BJ (cell line): ENCODE data around the gene TLE1. TPM values are rescaled to one million over a fixed set of nuclear protein-coding genes. Genes with fewer than 3 reads are reported as not detected.
"Not testable (repeated sequence)": the region's sequence is repeated elsewhere in the genome, so short reads cannot be mapped to it uniquely, and the experiment has no call there.

Experiments used
- CTCF ChIA-PET: fragments of 350-600 bp; formaldehyde crosslinking; extraction: SDS; loops from one replicate; lab custom pipeline; 2021; ENCODE audit warnings: antibody characterized with exemption, inconsistent platforms; lab: Yijun Ruan, JAX
- POLR2A ChIA-PET: fragments of 300-600 bp; sonication (Branson Sonifier 250); formaldehyde crosslinking; extraction: SDS; loops from one replicate; lab custom pipeline; 2021; ENCODE audit warnings: antibody characterized with exemption; lab: Charles Lee
- DNase-seq: peaks from one replicate; pipeline ENCODE4 v3.0.0-alpha.2; 2011; ENCODE audit warnings: low read depth
- H3K27me3 ChIP-seq: 2 replicates; pipeline ENCODE4 v1.6.0; 2011; ENCODE audit warnings: low read length; ENCODE audit not compliant: control insufficient read depth, insufficient read depth
- H3K36me3 ChIP-seq: 2 replicates; pipeline ENCODE4 v1.5.1; 2011; ENCODE audit warnings: low read length; ENCODE audit not compliant: control insufficient read depth, insufficient read depth
- H3K4me3 ChIP-seq: 2 replicates; pipeline ENCODE4 v1.5.1; 2011; ENCODE audit warnings: low read depth, mild to moderate bottlenecking, control low read depth, low read length
- polyA minus RNA-seq: library from RNA; depleted of rRNA, polyadenylated mRNA; stranded (reverse); fragments of >200 nt; gene quantifications from 2 replicates; pipeline ENCODE4 v1.2.3, GENCODE V29; 2011; rRNA and poly(A)+ RNA removed
- polyA plus RNA-seq: library from polyadenylated mRNA; depleted of rRNA; stranded (reverse); fragments of >200 nt; gene quantifications from 2 replicates; pipeline ENCODE4 v1.2.3, GENCODE V29; 2011; rRNA removed
- TF ChIP-seq, protein P1 (sequence below): IDR thresholded peaks from 2 replicates; pipeline ENCODE4 v1.5.1; 2011; ENCODE audit warnings: low read depth, mild to moderate bottlenecking, control low read depth, inconsistent platforms, low read length, moderate library complexity; ENCODE audit not compliant: insufficient read depth

TLE1 gene
- 8.8 and 9.6 TPM in 2 replicates for polyA plus RNA-seq
- polyA minus RNA-seq, result 8.6 and 8.9 TPM in 2 replicates

DNA sequence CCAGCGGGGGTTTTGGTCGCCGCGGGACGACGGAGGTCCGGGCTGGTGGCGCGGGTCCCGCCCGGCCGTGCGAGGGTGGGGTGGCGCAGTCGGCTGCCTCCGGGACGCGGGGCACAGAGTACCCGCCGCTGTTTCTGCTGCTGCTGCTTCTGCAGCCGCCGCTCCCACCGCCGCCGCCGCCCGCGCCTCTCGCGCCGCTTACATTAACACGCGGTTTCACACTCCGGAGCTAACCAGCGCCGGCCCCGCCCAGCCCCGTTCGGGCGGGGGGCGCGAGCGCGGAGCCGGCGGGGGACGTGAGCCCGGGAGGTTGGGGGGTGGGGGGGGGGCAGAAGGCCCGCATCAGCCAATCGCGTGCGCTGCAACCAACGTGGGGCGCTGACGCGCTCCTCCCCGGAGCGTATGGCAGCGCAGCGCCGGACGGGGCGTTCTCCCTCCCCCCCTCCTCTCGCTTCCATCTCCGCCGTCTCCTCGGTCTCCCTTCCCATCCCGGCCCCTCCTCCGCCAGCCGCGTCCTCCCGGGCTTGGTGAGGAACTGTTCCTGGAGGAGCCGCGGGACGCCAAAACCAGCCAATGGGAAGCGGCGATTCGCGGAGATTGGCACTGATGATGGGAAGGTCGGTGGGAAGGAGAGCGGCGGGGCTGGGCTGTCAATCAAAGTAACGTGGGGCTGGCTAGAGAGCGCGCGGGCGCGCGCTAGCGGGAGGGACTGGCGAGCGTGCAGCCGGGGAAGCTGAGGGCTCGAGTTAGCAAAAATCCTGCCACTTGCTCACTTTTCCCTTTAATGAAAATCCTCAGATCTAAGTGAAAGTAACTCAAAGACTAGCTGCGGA is at the start of gene TLE1:
TSS of gene TLE1 (minus strand) at position 205 of the 833 bp plus-strand sequence. CDS start 1,307 bp downstream, outside the sequence.
- CTCF ChIA-PET, result interaction anchor here (0.5 to 2.2 kb wide), 2 partner anchors 917 to 1385 kb away, joined by 3 to 9 read pairs; no protein-coding TSS in a partner anchor
- Histone ChIP-seq H3K36me3 (no peaks in the 10 kb centered on the region), H3K27me3 (peaks cover 19% of the 10 kb centered on the region), H3K4me3 (peak within 1 kb of the TSS; percentile 69)
- TF ChIP-seq, protein P1, sequence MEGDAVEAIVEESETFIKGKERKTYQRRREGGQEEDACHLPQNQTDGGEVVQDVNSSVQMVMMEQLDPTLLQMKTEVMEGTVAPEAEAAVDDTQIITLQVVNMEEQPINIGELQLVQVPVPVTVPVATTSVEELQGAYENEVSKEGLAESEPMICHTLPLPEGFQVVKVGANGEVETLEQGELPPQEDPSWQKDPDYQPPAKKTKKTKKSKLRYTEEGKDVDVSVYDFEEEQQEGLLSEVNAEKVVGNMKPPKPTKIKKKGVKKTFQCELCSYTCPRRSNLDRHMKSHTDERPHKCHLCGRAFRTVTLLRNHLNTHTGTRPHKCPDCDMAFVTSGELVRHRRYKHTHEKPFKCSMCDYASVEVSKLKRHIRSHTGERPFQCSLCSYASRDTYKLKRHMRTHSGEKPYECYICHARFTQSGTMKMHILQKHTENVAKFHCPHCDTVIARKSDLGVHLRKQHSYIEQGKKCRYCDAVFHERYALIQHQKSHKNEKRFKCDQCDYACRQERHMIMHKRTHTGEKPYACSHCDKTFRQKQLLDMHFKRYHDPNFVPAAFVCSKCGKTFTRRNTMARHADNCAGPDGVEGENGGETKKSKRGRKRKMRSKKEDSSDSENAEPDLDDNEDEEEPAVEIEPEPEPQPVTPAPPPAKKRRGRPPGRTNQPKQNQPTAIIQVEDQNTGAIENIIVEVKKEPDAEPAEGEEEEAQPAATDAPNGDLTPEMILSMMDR, result 0 out of 2 replicates have a peak, but pooled peaks have one; percentile 12
- POLR2A ChIA-PET, result interaction anchor here (0.6 to 0.7 kb wide), 3 partner anchors 156 to 1776 kb away, joined by 3 to 10 read pairs (median 5); no protein-coding TSS in a partner anchor
- peak; percentile 96 for DNase-seq

DNA sequence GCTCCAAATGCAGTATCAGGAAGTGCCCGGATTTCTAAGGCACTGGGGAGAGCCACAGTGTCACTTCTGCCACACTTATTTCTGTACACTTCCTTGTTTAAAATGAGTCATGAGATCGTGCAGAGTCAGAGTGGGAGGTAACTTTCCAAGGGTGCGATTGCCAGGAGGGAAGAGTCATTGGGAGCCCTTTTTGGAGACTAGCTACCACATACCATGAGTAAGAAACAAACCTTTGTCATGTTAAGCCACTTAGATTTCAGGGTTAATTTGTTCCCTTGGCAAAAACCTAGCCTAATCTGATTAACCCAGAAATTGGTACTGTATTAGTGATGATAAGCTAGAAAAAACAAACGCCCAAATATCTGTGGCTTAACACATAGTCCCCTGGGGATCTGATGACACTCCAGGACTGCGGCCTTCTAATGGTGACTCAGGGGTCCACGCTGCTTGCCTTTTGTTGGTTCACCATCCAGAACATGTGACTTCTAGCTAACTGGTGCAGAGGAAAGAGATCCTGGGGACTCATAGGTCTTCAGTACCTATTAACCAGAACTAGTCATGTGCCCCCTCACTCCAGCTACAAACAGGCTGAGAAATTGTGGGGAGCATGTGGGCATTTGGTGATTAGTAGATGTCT is 48.6 kb upstream of the TLE1 start:
- H3K36me3 ChIP-seq, result no peaks in the 10 kb centered on the region
- no peak overlapping the region for H3K4me3 ChIP-seq
- TF ChIP-seq, protein P1, result no peak
- no peaks in the 10 kb centered on the region; the same call in 1 of the 2 replicates for H3K27me3 ChIP-seq
- ChIA-PET POLR2A (interaction anchor here (0.5 kb wide), 1 partner anchor 60 kb away, joined by 3 read pairs; no protein-coding TSS in a partner anchor), CTCF (interaction anchor here (0.6 to 1.3 kb wide), 2 partner anchors 47 to 829 kb away, joined by 3 read pairs; no protein-coding TSS in a partner anchor)
- DNase-seq, result peak; percentile 61

DNA sequence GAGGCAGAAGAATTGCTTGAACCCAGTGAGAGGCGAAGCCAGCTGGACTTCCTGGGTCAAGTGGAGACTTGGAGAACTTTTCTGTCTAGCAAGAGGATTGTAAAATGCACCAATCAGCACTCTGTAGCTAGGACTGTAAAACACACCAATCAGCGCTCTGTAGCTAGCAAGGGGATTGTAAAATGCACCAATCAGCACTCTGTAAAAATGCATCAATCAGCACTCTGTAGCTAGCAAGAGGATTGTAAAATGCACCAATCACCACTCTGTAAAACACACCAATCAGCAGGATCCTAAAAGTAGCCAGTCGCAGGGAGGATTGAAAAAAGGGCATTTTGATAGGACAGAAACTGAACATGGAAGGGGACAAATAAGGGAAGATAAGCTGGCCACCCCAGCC is 41.2 kb upstream of the TLE1 start:
- POLR2A ChIA-PET, H3K27me3 ChIP-seq, H3K36me3 ChIP-seq, H3K4me3 ChIP-seq, DNase-seq: not testable (repeated sequence)
- CTCF ChIA-PET, result interaction anchor here (0.7 kb wide), 1 partner anchor 1555 kb away, joined by 3 read pairs; no protein-coding TSS in a partner anchor

DNA sequence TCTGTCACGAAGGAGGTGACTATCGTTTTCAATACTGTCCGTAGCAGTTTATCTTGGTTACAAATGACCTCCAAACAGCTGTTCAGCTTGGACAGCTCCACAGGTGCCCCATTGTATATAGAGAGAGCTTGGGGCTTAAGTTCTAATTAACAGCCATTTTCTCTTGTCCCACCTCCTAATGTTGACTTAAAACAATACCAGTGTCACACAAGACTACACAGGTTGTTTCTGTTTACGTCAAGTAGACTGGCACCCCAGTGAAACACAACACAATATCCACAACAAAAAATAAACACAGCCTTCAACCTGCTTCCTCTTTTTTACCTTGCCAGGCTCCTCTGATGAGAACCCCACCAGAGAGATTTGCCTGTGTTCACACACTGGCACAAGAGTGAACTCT is 39.8 kb upstream of the TLE1 start:
- Histone ChIP-seq H3K36me3 (no peaks in the 10 kb centered on the region), H3K27me3 (no peaks in the 10 kb centered on the region; the same call in 1 of the 2 replicates), H3K4me3 (no peak overlapping the region)
- DNase-seq, result no peak
- CTCF ChIA-PET, result interaction anchor here (0.5 kb wide), 1 partner anchor 1053 kb away, joined by 3 read pairs; no protein-coding TSS in a partner anchor
- POLR2A ChIA-PET, result no interaction called here
- TF ChIP-seq, protein P1, result no peak

DNA sequence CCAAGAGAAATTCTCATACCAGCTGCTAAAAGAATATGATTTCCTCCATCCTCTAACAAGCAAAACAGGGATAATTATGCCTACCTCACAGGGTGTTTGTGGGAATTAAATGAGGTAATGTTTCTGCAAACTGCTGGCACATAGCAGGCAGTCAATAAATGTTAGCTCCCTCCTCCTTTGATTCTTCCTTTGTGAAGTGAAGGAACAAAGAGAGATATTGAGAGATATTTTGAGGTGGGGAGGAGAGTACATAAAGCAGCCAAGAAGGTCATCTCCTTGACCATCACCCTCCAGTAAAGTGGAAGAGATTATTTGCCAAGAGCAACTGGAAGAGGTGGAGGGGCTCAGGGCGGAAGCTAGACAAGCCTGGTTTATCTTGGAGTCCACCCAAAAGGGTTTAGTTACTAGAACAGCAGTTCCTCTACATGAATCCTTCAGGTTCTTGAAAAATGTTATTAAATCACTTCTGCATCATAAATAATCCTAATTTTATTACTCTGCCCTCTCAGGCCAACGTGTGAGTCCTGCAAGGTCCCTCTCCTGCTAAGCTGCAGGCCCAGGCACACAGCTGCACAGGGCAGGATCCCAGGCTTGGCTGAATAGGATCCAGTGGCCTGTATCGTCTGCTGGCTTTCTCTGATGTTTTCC is 35.0 kb upstream of the TLE1 start:
- no peak overlapping the region for H3K4me3 ChIP-seq
- no peak for DNase-seq
- H3K27me3 ChIP-seq, result no peaks in the 10 kb centered on the region
- POLR2A ChIA-PET, result no interaction called here
- no peaks in the 10 kb centered on the region for H3K36me3 ChIP-seq
- TF ChIP-seq, protein P1, result no peak
- CTCF ChIA-PET, result no interaction called here
